ENCODE data around the gene FOXF2.
A peak's percentile ranks its signal among the peaks of the same experiment; 100 is the strongest.

GRCh38 chr6:1363729-1364572, 25.4 kb upstream of the FOXF2 start:
- TF ChIP-seq POLR2AphosphoS5 (IDR thresholded peaks at IDR 0.05): no peak
- peak in 1 of 4 experiments; percentile 7 for TF ChIP-seq CTCF (IDR thresholded peaks at IDR 0.05)
- TF ChIP-seq POLR2A (IDR thresholded peaks at IDR 0.05): no peak

Data from prostate gland (tissue), 2 donors.